Parathyroid adenoma (tissue), 2 donors: ENCODE measurements around the gene YWHAE.

Experiments
- H2AFZ ChIP-seq: fragments of 300-600 bp; sonication (generic); one replicate; pipeline ENCODE4 v1.7.0; 2017; ENCODE audit warnings: antibody characterized with exemption, mild to moderate bottlenecking
- H3K27ac ChIP-seq: fragments of 300-600 bp; sonication (generic); one replicate; pipeline ENCODE4 v1.7.0; 2017
- H3K27me3 ChIP-seq: fragments of 300-600 bp; sonication (generic); one replicate; pipeline ENCODE4 v1.7.0; 2017; ENCODE audit warnings: low read length; ENCODE audit not compliant: control insufficient read depth, insufficient read depth
- H3K36me3 ChIP-seq: fragments of 300-600 bp; sonication (generic); one replicate; pipeline ENCODE4 v1.7.0; 2017; ENCODE audit warnings: low read length; ENCODE audit not compliant: control insufficient read depth, insufficient read depth
- H3K4me1 ChIP-seq: fragments of 300-600 bp; sonication (generic); one replicate; pipeline ENCODE4 v1.7.0; 2017; ENCODE audit warnings: control low read depth
- H3K4me2 ChIP-seq: fragments of 300-600 bp; sonication (generic); one replicate; pipeline ENCODE4 v1.7.0; 2017; ENCODE audit warnings: low read length
- H3K4me3 ChIP-seq: fragments of 300-600 bp; sonication (generic); one replicate; pipeline ENCODE4 v1.7.0; 2017; ENCODE audit warnings: low read depth, low read length
- H3K79me2 ChIP-seq: fragments of 300-600 bp; sonication (generic); one replicate; pipeline ENCODE4 v1.7.0; 2017; ENCODE audit warnings: control low read depth
- H3K9ac ChIP-seq: fragments of 300-600 bp; sonication (generic); one replicate; pipeline ENCODE4 v1.7.0; 2017; ENCODE audit warnings: mild to moderate bottlenecking
- H3K9me3 ChIP-seq: fragments of 300-600 bp; sonication (generic); one replicate; pipeline ENCODE4 v1.7.0; 2017; ENCODE audit warnings: low read length; ENCODE audit not compliant: control insufficient read depth
- TF ChIP-seq, protein P1 (sequence below): fragments of 300-600 bp; sonication (generic); IDR thresholded peaks from one replicate; pipeline ENCODE4 v1.7.0; 2017; ENCODE audit warnings: antibody characterized with exemption, mild to moderate bottlenecking
- donor health status: primary hyperparathyroidism.

YWHAE gene

GRCh38 chr17:1372618-1373017 is 27.4 kb downstream of the YWHAE start:
- H3K36me3 ChIP-seq, result no peaks in the 10 kb centered on the region
- H3K79me2 ChIP-seq, result peaks cover 94% of the 10 kb centered on the region
- H3K27me3 ChIP-seq, result no peaks in the 10 kb centered on the region
- H3K4me1 ChIP-seq, result peaks cover 37% of the 10 kb centered on the region
- H3K4me3 ChIP-seq, result no peak overlapping the region
- H3K9me3 ChIP-seq, result no peaks in the 10 kb centered on the region
- TF ChIP-seq, protein P1, sequence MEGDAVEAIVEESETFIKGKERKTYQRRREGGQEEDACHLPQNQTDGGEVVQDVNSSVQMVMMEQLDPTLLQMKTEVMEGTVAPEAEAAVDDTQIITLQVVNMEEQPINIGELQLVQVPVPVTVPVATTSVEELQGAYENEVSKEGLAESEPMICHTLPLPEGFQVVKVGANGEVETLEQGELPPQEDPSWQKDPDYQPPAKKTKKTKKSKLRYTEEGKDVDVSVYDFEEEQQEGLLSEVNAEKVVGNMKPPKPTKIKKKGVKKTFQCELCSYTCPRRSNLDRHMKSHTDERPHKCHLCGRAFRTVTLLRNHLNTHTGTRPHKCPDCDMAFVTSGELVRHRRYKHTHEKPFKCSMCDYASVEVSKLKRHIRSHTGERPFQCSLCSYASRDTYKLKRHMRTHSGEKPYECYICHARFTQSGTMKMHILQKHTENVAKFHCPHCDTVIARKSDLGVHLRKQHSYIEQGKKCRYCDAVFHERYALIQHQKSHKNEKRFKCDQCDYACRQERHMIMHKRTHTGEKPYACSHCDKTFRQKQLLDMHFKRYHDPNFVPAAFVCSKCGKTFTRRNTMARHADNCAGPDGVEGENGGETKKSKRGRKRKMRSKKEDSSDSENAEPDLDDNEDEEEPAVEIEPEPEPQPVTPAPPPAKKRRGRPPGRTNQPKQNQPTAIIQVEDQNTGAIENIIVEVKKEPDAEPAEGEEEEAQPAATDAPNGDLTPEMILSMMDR, result no peak
- H3K4me2 ChIP-seq, result peak overlapping the region; percentile 46
- no peak overlapping the region for H2AFZ ChIP-seq
- H3K27ac ChIP-seq, result no peak overlapping the region
- H3K9ac ChIP-seq, result no peak overlapping the region

DNA sequence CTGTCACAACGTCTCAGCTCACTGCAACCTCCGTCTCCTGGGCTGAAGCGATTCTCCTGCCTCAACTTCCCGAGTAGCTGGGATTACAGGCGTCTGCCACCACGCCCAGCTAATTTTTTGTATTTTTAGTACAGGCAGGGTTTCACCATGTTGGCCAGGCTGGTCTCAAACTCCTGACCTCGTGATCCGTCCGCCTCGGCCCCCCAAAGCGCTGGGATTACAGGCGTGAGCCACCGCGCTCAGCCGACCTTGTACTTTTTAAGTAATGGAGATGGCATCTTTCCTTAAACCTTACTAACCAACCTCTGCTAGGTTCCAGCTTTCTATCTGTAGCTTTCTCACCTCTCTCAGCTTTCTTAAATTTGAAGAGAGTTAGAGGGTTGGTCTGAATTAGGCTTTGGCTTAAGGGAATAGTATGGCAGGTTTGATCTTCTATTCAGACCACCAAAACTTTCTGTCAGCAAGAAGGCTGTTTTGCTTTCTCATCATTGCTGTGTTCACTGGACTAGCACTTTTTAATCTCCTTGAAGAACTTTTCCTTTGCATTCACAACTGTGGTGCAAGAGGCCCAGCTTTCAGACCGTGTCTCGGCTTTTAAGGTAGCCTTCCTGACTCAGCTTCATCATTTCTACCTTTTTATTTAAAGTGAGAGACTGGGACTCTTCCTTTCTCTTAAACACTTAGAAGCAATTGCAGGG is 28.0 kb downstream of the YWHAE start:
- Histone ChIP-seq H2AFZ (no peak overlapping the region), H3K79me2 (peaks cover 92% of the 10 kb centered on the region), H3K4me2 (peak overlapping the region; percentile 46), H3K36me3 (no peaks in the 10 kb centered on the region), H3K4me1 (peaks cover 33% of the 10 kb centered on the region), H3K9ac (no peak overlapping the region), H3K4me3 (no peak overlapping the region), H3K9me3 (no peaks in the 10 kb centered on the region), H3K27ac (no peak overlapping the region), H3K27me3 (no peaks in the 10 kb centered on the region)
- TF ChIP-seq, protein P1, result no peak

DNA sequence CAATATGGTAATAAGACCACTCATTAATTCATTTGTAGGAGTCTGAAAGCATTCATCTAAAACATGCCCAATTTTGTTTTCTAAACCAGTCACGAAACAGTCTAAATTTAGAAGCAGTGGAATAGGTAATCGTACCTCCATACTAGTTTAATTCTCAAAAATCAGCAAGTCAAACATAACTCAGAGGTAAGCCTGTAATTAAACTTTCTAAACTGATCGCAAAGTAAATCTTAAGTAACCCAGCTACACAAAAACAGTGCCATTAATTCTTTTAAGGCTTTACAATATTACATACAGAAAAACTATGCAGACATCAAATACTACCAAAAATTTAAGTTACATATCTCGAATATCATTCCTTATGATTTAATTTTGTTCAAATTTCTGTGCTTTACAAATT is 31.4 kb downstream of the YWHAE start:
- H3K36me3 ChIP-seq, result no peaks in the 10 kb centered on the region
- no peaks in the 10 kb centered on the region for H3K9me3 ChIP-seq
- H2AFZ ChIP-seq, result no peak overlapping the region
- no peaks in the 10 kb centered on the region for H3K27me3 ChIP-seq
- H3K4me2 ChIP-seq, result no peak overlapping the region
- no peak overlapping the region for H3K27ac ChIP-seq
- no peak overlapping the region for H3K9ac ChIP-seq
- no peak overlapping the region for H3K4me3 ChIP-seq
- TF ChIP-seq, protein P1, result no peak
- H3K79me2 ChIP-seq, result peaks cover 88% of the 10 kb centered on the region
- H3K4me1 ChIP-seq, result peaks cover 14% of the 10 kb centered on the region

DNA sequence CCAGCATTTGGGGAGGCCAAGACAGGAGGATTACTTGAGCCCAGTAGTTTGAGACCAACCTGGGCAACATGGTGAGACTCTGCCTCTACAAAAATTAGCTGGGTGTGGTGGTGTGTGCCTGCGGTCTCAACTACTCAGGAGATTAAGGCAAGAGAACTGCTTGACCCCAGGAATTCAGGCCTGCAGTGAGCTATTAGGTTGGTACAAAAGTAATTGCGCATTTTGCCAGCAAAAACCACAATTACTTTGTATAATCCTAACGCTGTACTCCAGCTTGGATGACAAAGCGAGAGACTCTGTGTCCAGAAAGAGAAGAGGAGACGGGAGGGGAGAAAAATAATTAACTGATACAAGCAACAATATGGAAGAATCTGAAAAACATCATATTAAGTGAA is 32.7 kb downstream of the YWHAE start:
- H3K36me3 ChIP-seq, result no peaks in the 10 kb centered on the region
- no peaks in the 10 kb centered on the region for H3K9me3 ChIP-seq
- H3K4me2 ChIP-seq, result no peak overlapping the region
- peaks cover 14% of the 10 kb centered on the region for H3K4me1 ChIP-seq
- H3K79me2 ChIP-seq, result peaks cover 79% of the 10 kb centered on the region
- TF ChIP-seq, protein P1, result no peak
- H3K27me3 ChIP-seq, result no peaks in the 10 kb centered on the region
- H3K27ac ChIP-seq, result no peak overlapping the region
- no peak overlapping the region for H3K4me3 ChIP-seq
- no peak overlapping the region for H2AFZ ChIP-seq
- no peak overlapping the region for H3K9ac ChIP-seq

GRCh38 chr17:1366234-1366633 is 33.8 kb downstream of the YWHAE start:
- peaks cover 14% of the 10 kb centered on the region for H3K4me1 ChIP-seq
- H3K27ac ChIP-seq, result no peak overlapping the region
- H2AFZ ChIP-seq, result no peak overlapping the region
- no peak overlapping the region for H3K4me2 ChIP-seq
- no peaks in the 10 kb centered on the region for H3K9me3 ChIP-seq
- H3K4me3 ChIP-seq, result no peak overlapping the region
- no peaks in the 10 kb centered on the region for H3K27me3 ChIP-seq
- TF ChIP-seq, protein P1, result no peak
- H3K9ac ChIP-seq, result no peak overlapping the region
- no peaks in the 10 kb centered on the region for H3K36me3 ChIP-seq
- H3K79me2 ChIP-seq, result peaks cover 68% of the 10 kb centered on the region
